Coronary artery (tissue), 2 donors: ENCODE results near the gene CKAP2.
"Not testable (repeated sequence)": the region's sequence is repeated elsewhere in the genome, so short reads cannot be mapped to it uniquely, and the experiment has no call there.

Experiments used
- DNase-seq: peaks from one replicate; pipeline ENCODE4 v3.0.0-alpha.2; 2017; ENCODE audit warnings: low spot score
- H3K27ac ChIP-seq, 2 donors: fragments of 200-600 bp; sonication (generic); one replicate each; pipeline ENCODE4 v1.5.1; 2016 to 2019
- H3K4me3 ChIP-seq: fragments of 200-600 bp; sonication (generic); 2 replicates; pipeline ENCODE4 v1.5.1; 2016; ENCODE audit warnings: mild to moderate bottlenecking, moderate library complexity
- TF ChIP-seq, protein P1 (sequence below): fragments of 200-600 bp; sonication (generic); IDR thresholded peaks from one replicate; pipeline ENCODE4 v1.5.1; 2019; ENCODE audit warnings: antibody characterized with exemption

Gene CKAP2

DNA sequence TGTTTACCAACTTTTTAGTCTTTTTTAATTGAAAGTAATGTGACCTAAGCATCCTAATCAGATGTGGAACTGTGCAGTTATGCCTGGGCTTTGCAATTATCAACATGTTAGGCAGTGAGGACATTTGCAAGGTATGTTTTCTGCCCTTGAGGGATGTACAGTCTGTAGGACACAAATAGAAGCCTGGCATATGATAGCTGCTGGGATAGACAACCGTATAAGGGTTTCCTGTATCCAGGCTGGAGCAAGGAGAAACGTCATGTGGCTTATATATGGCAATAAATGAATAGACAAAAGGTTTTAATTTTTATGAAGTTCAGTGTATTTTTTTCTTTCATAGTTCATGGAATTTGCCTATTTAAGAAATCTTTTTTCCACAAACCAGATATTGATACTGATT is 2.8 kb upstream of the CKAP2 start:
- TF ChIP-seq, protein P1, sequence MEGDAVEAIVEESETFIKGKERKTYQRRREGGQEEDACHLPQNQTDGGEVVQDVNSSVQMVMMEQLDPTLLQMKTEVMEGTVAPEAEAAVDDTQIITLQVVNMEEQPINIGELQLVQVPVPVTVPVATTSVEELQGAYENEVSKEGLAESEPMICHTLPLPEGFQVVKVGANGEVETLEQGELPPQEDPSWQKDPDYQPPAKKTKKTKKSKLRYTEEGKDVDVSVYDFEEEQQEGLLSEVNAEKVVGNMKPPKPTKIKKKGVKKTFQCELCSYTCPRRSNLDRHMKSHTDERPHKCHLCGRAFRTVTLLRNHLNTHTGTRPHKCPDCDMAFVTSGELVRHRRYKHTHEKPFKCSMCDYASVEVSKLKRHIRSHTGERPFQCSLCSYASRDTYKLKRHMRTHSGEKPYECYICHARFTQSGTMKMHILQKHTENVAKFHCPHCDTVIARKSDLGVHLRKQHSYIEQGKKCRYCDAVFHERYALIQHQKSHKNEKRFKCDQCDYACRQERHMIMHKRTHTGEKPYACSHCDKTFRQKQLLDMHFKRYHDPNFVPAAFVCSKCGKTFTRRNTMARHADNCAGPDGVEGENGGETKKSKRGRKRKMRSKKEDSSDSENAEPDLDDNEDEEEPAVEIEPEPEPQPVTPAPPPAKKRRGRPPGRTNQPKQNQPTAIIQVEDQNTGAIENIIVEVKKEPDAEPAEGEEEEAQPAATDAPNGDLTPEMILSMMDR, result no peak
- no peak overlapping the region for H3K27ac ChIP-seq
- no peak overlapping the region for H3K4me3 ChIP-seq
- no peak for DNase-seq

DNA sequence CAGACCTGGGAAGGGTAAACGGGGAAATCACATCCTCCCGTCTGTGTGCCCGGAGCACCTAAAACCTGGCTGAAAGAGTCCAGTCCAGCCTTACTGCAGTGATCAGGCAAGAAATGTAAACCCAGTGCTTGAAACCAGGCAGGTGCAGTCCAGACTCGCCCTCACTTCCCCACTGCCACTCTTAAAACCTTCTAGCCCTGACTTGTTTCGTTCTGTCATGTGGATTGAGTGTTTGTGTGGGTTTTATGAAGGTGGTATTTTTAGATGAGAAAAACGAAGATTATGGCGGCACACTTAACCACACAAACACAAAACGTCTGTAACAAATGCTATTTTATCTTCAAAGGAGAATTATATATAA is 839 bp upstream of the CKAP2 start:
- DNase-seq, result no peak
- Histone ChIP-seq H3K27ac (peak overlapping the region in 1 of 2 donors; percentile 96), H3K4me3 (peak overlapping the region; percentile 95)
- TF ChIP-seq, protein P1, result no peak

DNA sequence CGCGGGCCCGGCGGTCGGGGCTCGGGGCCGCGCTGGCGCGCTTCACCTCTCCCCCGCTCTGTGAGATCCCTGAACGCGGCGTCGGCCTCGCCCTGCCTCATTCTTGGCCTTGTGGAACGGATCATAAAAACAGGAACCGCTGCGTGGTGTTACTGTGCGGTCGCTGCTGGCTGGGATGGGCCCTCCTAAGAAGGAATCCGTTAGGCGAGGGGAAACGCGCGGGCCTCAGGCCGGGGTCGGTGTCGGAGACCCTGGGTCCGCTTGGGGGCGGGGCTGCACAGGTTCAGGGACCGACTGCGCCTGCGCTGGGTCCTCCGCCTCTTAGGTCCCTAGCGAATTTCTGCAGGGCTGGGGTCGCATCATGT is 381 bp downstream of the CKAP2 start:
- TF ChIP-seq, protein P1, result no peak
- peak overlapping the region; percentile 73 to 96 for H3K27ac ChIP-seq
- H3K4me3 ChIP-seq, result peak overlapping the region; percentile 95
- DNase-seq, result peak; percentile 79

DNA sequence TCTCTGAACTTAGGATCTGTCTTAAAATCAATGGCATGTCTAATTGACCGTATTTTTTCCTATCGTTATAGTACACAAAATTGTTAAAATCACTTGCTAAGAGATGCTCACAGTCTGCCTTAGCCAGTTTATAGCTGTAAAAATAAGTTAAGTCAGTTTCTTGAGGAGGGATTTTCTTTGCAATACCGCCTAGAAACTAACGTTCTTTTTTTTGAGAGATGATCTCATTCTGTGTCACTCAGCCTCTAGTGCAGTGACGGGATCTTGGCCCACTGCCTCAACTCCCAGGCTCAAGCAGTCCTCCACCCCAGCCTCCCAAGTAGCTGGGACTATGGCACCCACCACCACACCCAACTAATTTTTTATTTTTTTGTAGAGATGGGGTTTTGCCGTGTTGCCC is 4.4 kb downstream of the CKAP2 start:
- Histone ChIP-seq H3K4me3 (no peak overlapping the region), H3K27ac (no peak overlapping the region)
- TF ChIP-seq, protein P1, result no peak
- DNase-seq, result no peak

DNA sequence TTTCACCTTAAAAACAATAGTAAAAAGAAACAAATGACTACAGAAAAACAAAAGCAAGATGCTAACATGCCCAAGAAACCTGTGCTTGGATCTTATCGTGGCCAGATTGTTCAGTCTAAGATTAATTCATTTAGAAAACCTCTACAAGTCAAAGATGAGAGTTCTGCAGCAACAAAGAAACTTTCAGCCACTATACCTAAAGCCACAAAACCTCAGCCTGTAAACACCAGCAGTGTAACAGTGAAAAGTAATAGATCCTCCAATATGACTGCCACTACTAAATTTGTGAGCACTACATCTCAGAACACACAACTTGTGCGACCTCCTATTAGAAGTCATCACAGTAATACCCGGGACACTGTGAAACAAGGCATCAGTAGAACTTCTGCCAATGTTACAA is 6.0 kb downstream of the CKAP2 start:
- H3K4me3 ChIP-seq, result no peak overlapping the region
- H3K27ac ChIP-seq, result no peak overlapping the region
- no peak for DNase-seq
- TF ChIP-seq, protein P1, result no peak

DNA sequence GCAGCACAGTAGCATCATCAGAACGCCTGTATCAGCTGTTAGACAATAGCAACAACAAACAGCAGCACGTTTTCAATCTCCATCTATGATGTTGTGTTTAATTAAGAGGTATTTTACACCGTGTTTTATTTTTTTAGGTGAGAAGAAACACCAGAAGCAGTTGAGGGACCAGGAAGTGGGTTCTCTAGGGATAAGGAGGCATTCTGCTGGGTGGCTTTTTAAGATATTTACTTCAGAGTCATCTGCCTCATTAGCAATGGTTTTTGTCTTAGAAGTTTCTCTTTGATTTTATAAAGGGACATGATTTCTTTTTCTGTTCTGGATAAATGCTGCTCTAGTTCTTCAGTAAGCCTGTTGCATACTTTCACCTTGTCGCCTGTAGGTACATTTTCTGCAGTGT is 8.2 kb downstream of the CKAP2 start:
- TF ChIP-seq, protein P1, result no peak
- no peak for DNase-seq
- H3K4me3 ChIP-seq, result no peak overlapping the region
- no peak overlapping the region for H3K27ac ChIP-seq

DNA sequence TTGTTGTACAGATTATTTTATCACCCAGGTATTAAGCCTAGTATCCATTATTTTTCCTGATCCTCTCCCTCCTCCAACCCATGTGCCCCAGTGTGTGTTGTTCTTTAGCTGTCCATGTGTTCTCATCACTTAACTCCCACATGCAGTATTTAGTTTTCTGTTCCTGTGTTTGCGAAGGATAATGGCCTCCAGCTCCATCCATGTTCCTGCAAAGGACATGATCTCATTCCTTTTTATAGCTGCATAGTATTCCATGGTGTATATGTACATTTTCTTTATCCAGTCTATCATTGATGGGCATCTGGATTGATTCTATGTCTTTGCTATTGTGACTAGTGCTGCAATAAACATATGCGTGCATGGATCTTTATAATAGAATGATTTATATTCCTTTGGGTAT is 13.2 kb downstream of the CKAP2 start:
- not testable (repeated sequence) for DNase-seq, H3K27ac ChIP-seq, H3K4me3 ChIP-seq

DNA sequence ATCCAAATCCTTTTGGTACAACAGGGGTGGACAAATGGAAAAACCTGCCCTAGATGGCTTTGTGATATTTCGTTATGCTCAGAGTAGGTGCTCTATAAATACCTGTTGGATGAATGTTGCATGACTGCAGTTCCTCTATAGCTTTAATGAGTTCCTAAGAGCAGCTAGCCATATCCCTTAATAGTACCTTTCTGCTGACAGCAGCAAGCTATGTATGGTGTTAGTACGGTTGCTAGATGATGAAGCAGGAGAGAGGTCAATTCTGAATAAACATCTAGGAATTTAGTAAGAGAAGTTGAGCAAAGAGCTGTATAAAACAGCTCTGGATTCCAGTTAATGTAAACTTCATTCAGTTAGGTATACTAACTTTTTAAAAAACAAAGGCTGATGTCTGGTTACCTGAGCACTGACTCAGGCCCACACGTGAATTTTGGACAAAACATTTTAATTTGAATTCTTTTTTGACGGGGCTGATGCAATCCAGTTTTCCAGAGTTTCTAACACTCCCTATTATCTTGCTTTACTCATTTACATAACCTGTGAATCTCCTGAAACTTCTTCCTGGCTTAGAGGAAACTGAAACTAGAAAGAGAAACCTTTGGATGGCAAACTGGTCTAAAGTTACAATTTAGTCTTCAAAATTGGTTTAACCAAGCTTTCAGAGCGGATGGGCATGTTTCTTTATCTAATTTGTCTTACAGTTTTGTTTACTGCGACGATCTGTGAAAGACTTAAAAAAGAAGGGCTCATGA is 25.6 kb downstream of the CKAP2 start:
- not testable (repeated sequence) for H3K27ac ChIP-seq, DNase-seq, H3K4me3 ChIP-seq

DNA sequence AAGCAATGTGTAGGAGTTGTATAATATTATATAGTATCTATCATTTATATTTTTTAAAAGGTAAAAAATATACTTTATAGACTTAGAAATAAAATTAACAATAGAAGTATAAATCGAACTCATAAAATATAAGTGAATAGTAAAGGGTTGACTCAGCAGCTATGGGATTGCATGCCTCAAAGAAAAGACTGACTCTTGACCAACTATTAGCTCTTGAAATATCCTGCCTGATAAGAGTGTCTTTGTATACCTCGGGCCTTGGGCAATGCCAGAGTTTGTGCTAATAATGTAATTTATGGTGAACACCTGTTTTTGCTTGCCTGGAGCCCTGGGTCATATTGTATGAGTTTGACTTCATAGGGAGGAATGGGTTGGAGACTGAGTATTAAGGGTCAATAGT is 31.8 kb downstream of the CKAP2 start:
- not testable (repeated sequence) for H3K4me3 ChIP-seq, H3K27ac ChIP-seq, DNase-seq

DNA sequence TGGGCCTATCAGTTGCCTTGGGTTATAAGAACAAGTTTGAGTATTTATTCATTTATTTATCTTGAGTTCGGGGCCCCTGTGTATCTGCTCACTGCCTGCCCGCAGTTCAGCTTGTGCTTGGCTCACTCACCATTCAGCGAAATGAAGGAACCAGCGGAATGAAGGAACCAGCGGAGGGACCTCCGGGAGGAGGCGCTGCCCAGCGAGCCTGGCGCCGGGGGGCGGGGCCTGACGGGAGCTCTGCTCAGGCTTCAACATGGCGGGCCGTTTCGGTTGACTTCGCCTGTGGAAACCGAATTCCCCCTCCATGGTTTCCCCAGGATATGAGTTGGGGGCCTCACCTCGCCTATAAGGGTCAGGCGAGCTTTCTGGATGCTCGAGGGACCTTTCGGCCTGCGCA is 33.5 kb downstream of the CKAP2 start:
- H3K27ac ChIP-seq, DNase-seq, H3K4me3 ChIP-seq: not testable (repeated sequence)

DNA sequence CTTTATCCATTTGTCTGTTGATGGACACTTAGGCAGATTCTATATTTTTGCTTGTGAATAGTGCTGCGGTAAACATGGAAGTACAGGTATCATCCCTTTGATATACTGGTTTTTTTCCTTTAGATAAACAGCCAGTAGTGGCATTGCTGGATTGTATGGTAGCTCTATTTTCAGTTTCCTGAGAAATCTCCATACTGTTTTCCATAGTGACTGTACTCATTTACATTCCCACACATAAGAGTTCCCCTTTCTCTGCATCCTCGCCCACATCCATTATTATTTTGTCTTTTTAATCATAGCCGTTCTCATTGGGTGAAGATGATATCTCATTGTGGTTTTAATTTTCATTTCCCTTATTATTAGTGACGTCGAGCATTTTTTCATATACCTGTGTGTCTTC is 35.7 kb downstream of the CKAP2 start:
- H3K4me3 ChIP-seq, H3K27ac ChIP-seq, DNase-seq: not testable (repeated sequence)

DNA sequence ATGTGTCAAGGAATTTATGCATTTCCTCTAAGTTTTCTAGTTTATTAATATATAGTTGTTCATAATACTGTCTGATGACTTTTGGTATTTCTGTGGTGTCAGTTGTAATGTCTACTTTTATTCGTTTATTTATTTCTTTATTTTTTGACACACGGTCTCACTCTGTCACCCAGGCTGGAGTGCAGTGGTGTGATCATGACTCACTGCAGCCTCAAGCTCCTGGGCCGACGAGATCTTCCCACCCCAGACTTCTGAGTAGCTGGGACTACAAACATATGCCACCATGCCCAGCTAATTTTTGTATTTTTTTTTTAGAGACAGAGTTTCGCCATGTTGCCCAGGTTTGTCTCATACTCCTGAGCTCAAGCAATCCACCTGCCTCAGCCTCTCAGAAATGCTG is 39.0 kb downstream of the CKAP2 start:
- H3K27ac ChIP-seq, DNase-seq: not testable (repeated sequence)

More for the DNA sequence above, 39.0 kb downstream of the CKAP2 start:
- not testable (repeated sequence) for H3K4me3 ChIP-seq
